Caco-2 (cell line): Measurements from ENCODE around the gene DDX31. TPM values are rescaled to one million over a fixed set of nuclear protein-coding genes. Genes with fewer than 3 reads are reported as not detected.

Experiments used
- BruUV-seq: library from RNA; stranded (reverse); fragments of 400-500 nt; replicated peaks from 2 replicates; lab custom pipeline; 2021; lab: Mats Ljungman, UMichigan
- CTCF ChIA-PET: fragments of 300-600 bp; sonication (Branson Sonifier 250); formaldehyde crosslinking; loops from one replicate; lab custom pipeline; 2022; ENCODE audit warnings: antibody characterized with exemption; lab: Charles Lee
- POLR2A ChIA-PET: fragments of 300-600 bp; sonication (Branson Sonifier 250); formaldehyde crosslinking; loops from one replicate; lab custom pipeline; 2022; ENCODE audit warnings: antibody characterized with exemption; lab: Charles Lee
- DNase-seq, 2 experiments: peaks; one replicate each; pipeline versions ENCODE4 v3.0.0 to v3.0.0-alpha.2; 2020 to 2022
- H3K27me3 ChIP-seq: replicated peaks from 2 replicates; pipeline ENCODE4 v1.6.0; 2011; ENCODE audit warnings: low read length; ENCODE audit not compliant: control insufficient read depth, insufficient read depth
- H3K36me3 ChIP-seq: 2 replicates; pipeline ENCODE4 v1.5.1; 2011; ENCODE audit warnings: low read length; ENCODE audit not compliant: control insufficient read depth, insufficient read depth
- H3K4me1 ChIP-seq: fragments of 250-450 bp; sonication (Bioruptor Pico); 2 replicates; pipeline ENCODE4 v1.5.1; 2020; ENCODE audit warnings: mild to moderate bottlenecking
- H3K4me3 ChIP-seq: 2 replicates; pipeline ENCODE4 v1.5.1; 2011; ENCODE audit warnings: low read depth, mild to moderate bottlenecking, control low read depth, low read length
- H3K9me3 ChIP-seq: fragments of 250-450 bp; sonication (Bioruptor Pico); 2 replicates; pipeline ENCODE4 v1.5.1; 2020; ENCODE audit warnings: mild to moderate bottlenecking, moderate library complexity
- H3K27ac Mint-ChIP-seq: one replicate; pipeline ENCODE4 v1.8.0; 2022; ENCODE audit warnings: mixed read lengths; ENCODE audit not compliant: unreplicated experiment
- H3K27me3 Mint-ChIP-seq: one replicate; pipeline ENCODE4 v1.8.0; 2022; ENCODE audit warnings: mixed read lengths; ENCODE audit not compliant: insufficient read depth, unreplicated experiment
- H3K36me3 Mint-ChIP-seq: one replicate; pipeline ENCODE4 v1.8.0; 2022; ENCODE audit warnings: mild to moderate bottlenecking, mixed read lengths; ENCODE audit not compliant: insufficient read depth, unreplicated experiment
- H3K4me1 Mint-ChIP-seq: one replicate; pipeline ENCODE4 v1.8.0; 2022; ENCODE audit warnings: low read depth, mixed read lengths; ENCODE audit not compliant: unreplicated experiment
- H3K4me3 Mint-ChIP-seq: one replicate; pipeline ENCODE4 v1.8.0; 2022; ENCODE audit warnings: mild to moderate bottlenecking, moderate library complexity, mixed read lengths; ENCODE audit not compliant: unreplicated experiment
- H3K9me3 Mint-ChIP-seq: one replicate; pipeline ENCODE4 v1.8.0; 2022; ENCODE audit warnings: mixed read lengths; ENCODE audit not compliant: unreplicated experiment
- intact Hi-C: fragments of 100-400 bp; cut with micrococcal nuclease; formaldehyde crosslinking; loops from one replicate; pipeline ENCODE4 v1.10.0; 2022; ENCODE audit not compliant: unreplicated experiment
- total RNA-seq: library from RNA; stranded (reverse); gene quantifications from 2 replicates; pipeline ENCODE4 v1.2.3, GENCODE V29; 2022
- TF ChIP-seq, protein P1 (sequence below), 2 experiments: fragments of 200-600 bp in 1 of 2; IDR thresholded peaks; 1 replicate in 1 of 2; 2 replicates in 1 of 2; pipeline versions ENCODE4 v1.5.1 to v1.8.0; 2011 to 2022; ENCODE audit warnings: antibody characterized with exemption in 1 of 2, control low read depth in 1 of 2, inconsistent platforms in 1 of 2, low read depth in 1 of 2, low read length in 1 of 2, mild to moderate bottlenecking in 1 of 2, moderate library complexity in 1 of 2; ENCODE audit not compliant: insufficient read depth in 1 of 2, severe bottlenecking in 1 of 2, unreplicated experiment in 1 of 2

Gene DDX31
- total RNA-seq, 1 experiment from 2014 or later = 23.1 TPM

DNA sequence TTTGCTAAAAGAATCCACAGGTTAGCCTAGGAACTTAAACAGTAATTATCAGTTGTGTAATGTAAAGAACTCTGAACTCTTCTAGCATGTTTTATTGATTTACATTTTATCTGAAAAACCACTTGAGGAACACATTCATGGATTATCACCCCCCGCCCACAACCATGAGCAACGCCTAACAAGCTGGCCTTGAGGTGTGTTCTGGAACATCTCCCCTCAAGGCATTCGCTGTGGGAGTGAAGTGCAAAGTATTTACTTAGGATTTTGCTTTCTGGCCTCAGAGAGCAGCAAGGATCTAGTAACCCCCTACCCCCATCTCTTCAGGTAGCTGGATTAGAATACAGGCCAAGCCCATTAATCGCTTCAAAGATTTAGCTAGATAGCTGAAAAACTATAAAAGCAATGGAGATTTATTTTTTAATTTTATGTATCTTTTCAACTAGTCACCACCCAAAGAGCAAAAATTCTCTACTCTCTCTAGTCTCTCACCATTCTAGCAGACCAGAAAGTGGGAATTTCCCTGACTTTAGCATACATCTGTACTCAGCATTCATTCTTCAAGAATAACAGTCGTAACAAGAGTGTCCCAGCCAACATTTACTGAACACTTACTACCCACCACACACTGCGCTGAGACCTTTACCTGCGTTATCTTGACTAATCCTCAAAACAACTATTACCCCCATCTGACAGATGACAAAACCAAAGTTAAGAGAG is 37.2 kb downstream of the DDX31 start:
- H3K27ac Mint-ChIP-seq = no peak overlapping the region
- no peaks in the 10 kb centered on the region for H3K9me3 Mint-ChIP-seq
- Histone ChIP-seq H3K9me3 (no peaks in the 10 kb centered on the region), H3K4me3 (no peak overlapping the region), H3K27me3 (no peaks in the 10 kb centered on the region), H3K36me3 (peaks cover under 1% of the 10 kb centered on the region; the same call in 1 of the 2 replicates), H3K4me1 (no peaks in the 10 kb centered on the region)
- intact Hi-C loops = no loop called here
- POLR2A ChIA-PET = no interaction called here
- H3K27me3 Mint-ChIP-seq = no peaks in the 10 kb centered on the region
- peaks cover 66% of the 10 kb centered on the region for H3K36me3 Mint-ChIP-seq
- H3K4me3 Mint-ChIP-seq = no peak overlapping the region
- DNase-seq = no peak
- CTCF ChIA-PET = no interaction called here
- no peaks in the 10 kb centered on the region for H3K4me1 Mint-ChIP-seq
- BruUV-seq = no TSS peak
- TF ChIP-seq, protein P1, sequence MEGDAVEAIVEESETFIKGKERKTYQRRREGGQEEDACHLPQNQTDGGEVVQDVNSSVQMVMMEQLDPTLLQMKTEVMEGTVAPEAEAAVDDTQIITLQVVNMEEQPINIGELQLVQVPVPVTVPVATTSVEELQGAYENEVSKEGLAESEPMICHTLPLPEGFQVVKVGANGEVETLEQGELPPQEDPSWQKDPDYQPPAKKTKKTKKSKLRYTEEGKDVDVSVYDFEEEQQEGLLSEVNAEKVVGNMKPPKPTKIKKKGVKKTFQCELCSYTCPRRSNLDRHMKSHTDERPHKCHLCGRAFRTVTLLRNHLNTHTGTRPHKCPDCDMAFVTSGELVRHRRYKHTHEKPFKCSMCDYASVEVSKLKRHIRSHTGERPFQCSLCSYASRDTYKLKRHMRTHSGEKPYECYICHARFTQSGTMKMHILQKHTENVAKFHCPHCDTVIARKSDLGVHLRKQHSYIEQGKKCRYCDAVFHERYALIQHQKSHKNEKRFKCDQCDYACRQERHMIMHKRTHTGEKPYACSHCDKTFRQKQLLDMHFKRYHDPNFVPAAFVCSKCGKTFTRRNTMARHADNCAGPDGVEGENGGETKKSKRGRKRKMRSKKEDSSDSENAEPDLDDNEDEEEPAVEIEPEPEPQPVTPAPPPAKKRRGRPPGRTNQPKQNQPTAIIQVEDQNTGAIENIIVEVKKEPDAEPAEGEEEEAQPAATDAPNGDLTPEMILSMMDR (IDR thresholded peaks at IDR 0.05; ENCODE audit: insufficient read depth in 1 of 2, low read depth in 1 of 2, low read length in 1 of 2, severe bottlenecking in 1 of 2, unreplicated experiment in 1 of 2) = no peak

DNA sequence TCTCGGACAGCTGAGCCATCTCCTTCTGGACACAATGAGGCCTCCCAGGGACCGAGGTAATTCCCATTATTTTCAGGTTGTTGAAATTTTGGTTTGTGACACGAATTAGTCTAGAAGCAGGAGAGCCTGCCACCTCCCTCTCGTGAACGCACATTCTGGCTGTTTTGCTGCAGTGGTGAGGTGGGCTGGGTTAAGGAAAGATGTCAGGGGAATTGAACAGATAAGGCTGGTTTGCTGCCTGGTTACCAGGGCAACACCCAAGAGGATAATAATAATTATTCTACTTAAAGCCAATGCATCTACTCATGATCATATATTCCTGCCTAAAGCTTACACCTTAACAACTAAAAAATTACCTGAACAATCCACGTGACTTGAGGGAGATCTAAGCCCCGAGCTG is 38.1 kb downstream of the DDX31 start:
- POLR2A ChIA-PET = no interaction called here

DNA sequence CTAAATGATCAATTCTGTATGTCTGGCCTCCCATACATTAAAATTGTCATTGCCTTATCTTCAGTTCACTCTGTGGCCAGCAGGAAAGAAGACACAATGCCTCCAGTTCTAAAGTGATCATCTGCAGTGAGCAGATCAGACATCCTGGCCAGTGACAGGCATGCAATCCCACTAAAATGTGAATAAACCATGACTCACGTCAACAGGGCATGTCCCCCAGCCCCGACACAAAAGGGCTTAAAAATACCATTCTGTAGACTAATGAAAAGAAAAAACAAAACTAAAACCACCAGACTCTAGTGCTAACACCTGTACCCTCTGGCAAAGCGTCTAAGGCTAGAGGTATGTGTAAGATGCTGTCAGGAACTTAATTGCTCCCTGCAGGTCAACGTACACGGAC is 38.5 kb downstream of the DDX31 start:
- no peak overlapping the region for H3K4me3 Mint-ChIP-seq
- no peaks in the 10 kb centered on the region for H3K27me3 ChIP-seq

More for the DNA sequence above, 38.1 kb downstream of the DDX31 start:
- H3K36me3 Mint-ChIP-seq = peaks cover 65% of the 10 kb centered on the region
- TF ChIP-seq, protein P1 (IDR thresholded peaks at IDR 0.05; ENCODE audit: insufficient read depth in 1 of 2, low read depth in 1 of 2, low read length in 1 of 2, severe bottlenecking in 1 of 2, unreplicated experiment in 1 of 2) = no peak
- Histone ChIP-seq H3K27me3 (no peaks in the 10 kb centered on the region), H3K4me3 (no peak overlapping the region), H3K9me3 (no peaks in the 10 kb centered on the region), H3K36me3 (peaks cover 1% of the 10 kb centered on the region; the same call in 1 of the 2 replicates), H3K4me1 (no peaks in the 10 kb centered on the region)
- BruUV-seq = no TSS peak
- H3K4me1 Mint-ChIP-seq = no peaks in the 10 kb centered on the region
- intact Hi-C loops = no loop called here
- no peak for DNase-seq
- no peaks in the 10 kb centered on the region for H3K9me3 Mint-ChIP-seq
- no peaks in the 10 kb centered on the region for H3K27me3 Mint-ChIP-seq
- CTCF ChIA-PET = no interaction called here
- no peak overlapping the region for H3K27ac Mint-ChIP-seq
- no peak overlapping the region for H3K4me3 Mint-ChIP-seq

More for the DNA sequence above, 38.5 kb downstream of the DDX31 start:
- H3K36me3 Mint-ChIP-seq = peaks cover 69% of the 10 kb centered on the region
- no peak overlapping the region for H3K27ac Mint-ChIP-seq
- no peaks in the 10 kb centered on the region for H3K27me3 Mint-ChIP-seq
- no peaks in the 10 kb centered on the region for H3K4me1 Mint-ChIP-seq
- intact Hi-C loops = no loop called here
- no peaks in the 10 kb centered on the region for H3K9me3 Mint-ChIP-seq
- ChIA-PET POLR2A (no interaction called here), CTCF (no interaction called here)
- no peak for DNase-seq
- Histone ChIP-seq H3K4me3 (no peak overlapping the region), H3K36me3 (peaks cover 1% of the 10 kb centered on the region; the same call in 1 of the 2 replicates), H3K4me1 (no peaks in the 10 kb centered on the region), H3K9me3 (no peaks in the 10 kb centered on the region)
- BruUV-seq = no TSS peak
- TF ChIP-seq, protein P1 (IDR thresholded peaks at IDR 0.05; ENCODE audit: insufficient read depth in 1 of 2, low read depth in 1 of 2, low read length in 1 of 2, severe bottlenecking in 1 of 2, unreplicated experiment in 1 of 2) = no peak
